Loucy (cell line): ENCODE data around the gene DSCAML1.

Experiments used
- H2AFZ ChIP-seq: fragments of 200-600 bp; sonication (generic); 2 replicates; pipeline ENCODE4 v1.6.0; 2016; ENCODE audit warnings: antibody characterized with exemption, mild to moderate bottlenecking, low read length, moderate library complexity
- H3F3A ChIP-seq: fragments of 200-600 bp; 2 replicates; pipeline ENCODE4 v1.6.0; 2016; ENCODE audit warnings: antibody characterized with exemption, low read depth, mild to moderate bottlenecking
- H3K27me3 ChIP-seq: fragments of 200-600 bp; sonication (generic); 2 replicates; pipeline ENCODE4 v1.6.1; 2014; ENCODE audit warnings: low read length, mild to moderate bottlenecking; ENCODE audit not compliant: insufficient read depth, poor library complexity, severe bottlenecking
- H3K36me3 ChIP-seq: fragments of 200-600 bp; sonication (generic); 2 replicates; pipeline ENCODE4 v1.6.1; 2016; ENCODE audit warnings: low read length; ENCODE audit not compliant: insufficient read depth
- H3K4me1 ChIP-seq: fragments of 200-600 bp; sonication (generic); 2 replicates; pipeline ENCODE4 v1.5.1; 2014; ENCODE audit warnings: low read length, mild to moderate bottlenecking; ENCODE audit not compliant: insufficient read depth, poor library complexity, severe bottlenecking
- H3K4me2 ChIP-seq: fragments of 200-600 bp; sonication (generic); 2 replicates; pipeline ENCODE4 v1.6.0; 2014; ENCODE audit warnings: antibody characterized with exemption, low read length, low read depth, mild to moderate bottlenecking; ENCODE audit not compliant: poor library complexity, severe bottlenecking
- H3K4me3 ChIP-seq: fragments of 200-600 bp; sonication (generic); 2 replicates; pipeline ENCODE4 v1.5.1; 2014; ENCODE audit warnings: low read length, mild to moderate bottlenecking, mixed read lengths; ENCODE audit not compliant: poor library complexity, severe bottlenecking
- H3K79me2 ChIP-seq: fragments of 200-600 bp; sonication (generic); 2 replicates; pipeline ENCODE4 v1.6.1; 2014; ENCODE audit warnings: low read length; ENCODE audit not compliant: insufficient read depth
- H3K9ac ChIP-seq: fragments of 200-600 bp; sonication (generic); 2 replicates; pipeline ENCODE4 v1.6.0; 2014; ENCODE audit warnings: mild to moderate bottlenecking, low read depth, low read length, moderate library complexity; ENCODE audit not compliant: poor library complexity, severe bottlenecking
- H3K9me2 ChIP-seq: fragments of 200-600 bp; sonication (generic); replicated peaks from 2 replicates; pipeline ENCODE4 v1.6.1; 2016; ENCODE audit warnings: low read depth, low read length, mixed read lengths
- H3K9me3 ChIP-seq: fragments of 200-600 bp; sonication (generic); 2 replicates; pipeline ENCODE4 v1.6.1; 2014; ENCODE audit warnings: mild to moderate bottlenecking, antibody characterized with exemption, low read length, low read depth; ENCODE audit not compliant: insufficient read depth
- H4K20me1 ChIP-seq: fragments of 200-600 bp; sonication (generic); 2 replicates; pipeline ENCODE4 v1.6.0; 2014; ENCODE audit warnings: antibody characterized with exemption, low read length, mild to moderate bottlenecking; ENCODE audit not compliant: insufficient read depth, poor library complexity, severe bottlenecking
- EZH2phosphoT487 ChIP-seq: fragments of 200-600 bp; IDR thresholded peaks from 2 replicates; pipeline ENCODE4 v1.6.1; 2018; ENCODE audit warnings: antibody characterized with exemption, mild to moderate bottlenecking, moderate library complexity, borderline replicate concordance
- TF ChIP-seq, protein P1 (sequence below): fragments of 200-600 bp; sonication (generic); conservative IDR thresholded peaks from 2 replicates; pipeline ENCODE4 v1.5.1; 2014; ENCODE audit warnings: mild to moderate bottlenecking, antibody characterized with exemption, low read length

DSCAML1 gene

DNA sequence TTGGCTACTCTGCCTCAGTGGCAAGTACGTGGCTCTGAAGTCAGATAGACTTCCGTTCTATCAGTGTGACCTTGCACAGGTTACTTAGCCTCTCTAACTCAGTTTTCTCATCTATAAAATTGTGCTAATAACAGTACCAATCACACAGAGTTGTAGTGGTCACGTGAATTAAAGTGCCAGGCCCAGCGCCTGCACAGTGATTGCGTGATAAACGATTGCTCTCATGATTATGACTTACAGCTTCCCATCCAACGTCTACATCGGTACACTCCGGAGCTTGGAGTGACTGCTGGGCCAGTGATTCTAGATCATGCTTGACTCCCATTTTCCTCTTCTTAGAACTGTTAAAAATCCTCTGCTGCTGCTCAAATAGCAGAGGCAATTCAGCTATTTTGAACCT is 247.6 kb downstream of the DSCAML1 start:
- H3K4me3 ChIP-seq, result no peak overlapping the region
- H3F3A ChIP-seq, result no peaks in the 10 kb centered on the region
- H3K9ac ChIP-seq, result no peak overlapping the region
- no peaks in the 10 kb centered on the region for H3K9me2 ChIP-seq
- no peaks in the 10 kb centered on the region for H3K4me1 ChIP-seq
- H4K20me1 ChIP-seq, result no peaks in the 10 kb centered on the region
- H3K4me2 ChIP-seq, result no peak overlapping the region
- H2AFZ ChIP-seq, result no peak overlapping the region
- H3K9me3 ChIP-seq, result no peaks in the 10 kb centered on the region
- no peaks in the 10 kb centered on the region for H3K27me3 ChIP-seq
- TF ChIP-seq EZH2phosphoT487, result no peak
- TF ChIP-seq, protein P1, sequence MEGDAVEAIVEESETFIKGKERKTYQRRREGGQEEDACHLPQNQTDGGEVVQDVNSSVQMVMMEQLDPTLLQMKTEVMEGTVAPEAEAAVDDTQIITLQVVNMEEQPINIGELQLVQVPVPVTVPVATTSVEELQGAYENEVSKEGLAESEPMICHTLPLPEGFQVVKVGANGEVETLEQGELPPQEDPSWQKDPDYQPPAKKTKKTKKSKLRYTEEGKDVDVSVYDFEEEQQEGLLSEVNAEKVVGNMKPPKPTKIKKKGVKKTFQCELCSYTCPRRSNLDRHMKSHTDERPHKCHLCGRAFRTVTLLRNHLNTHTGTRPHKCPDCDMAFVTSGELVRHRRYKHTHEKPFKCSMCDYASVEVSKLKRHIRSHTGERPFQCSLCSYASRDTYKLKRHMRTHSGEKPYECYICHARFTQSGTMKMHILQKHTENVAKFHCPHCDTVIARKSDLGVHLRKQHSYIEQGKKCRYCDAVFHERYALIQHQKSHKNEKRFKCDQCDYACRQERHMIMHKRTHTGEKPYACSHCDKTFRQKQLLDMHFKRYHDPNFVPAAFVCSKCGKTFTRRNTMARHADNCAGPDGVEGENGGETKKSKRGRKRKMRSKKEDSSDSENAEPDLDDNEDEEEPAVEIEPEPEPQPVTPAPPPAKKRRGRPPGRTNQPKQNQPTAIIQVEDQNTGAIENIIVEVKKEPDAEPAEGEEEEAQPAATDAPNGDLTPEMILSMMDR, result no peak
- H3K36me3 ChIP-seq, result no peaks in the 10 kb centered on the region
- H3K79me2 ChIP-seq, result no peaks in the 10 kb centered on the region

DNA sequence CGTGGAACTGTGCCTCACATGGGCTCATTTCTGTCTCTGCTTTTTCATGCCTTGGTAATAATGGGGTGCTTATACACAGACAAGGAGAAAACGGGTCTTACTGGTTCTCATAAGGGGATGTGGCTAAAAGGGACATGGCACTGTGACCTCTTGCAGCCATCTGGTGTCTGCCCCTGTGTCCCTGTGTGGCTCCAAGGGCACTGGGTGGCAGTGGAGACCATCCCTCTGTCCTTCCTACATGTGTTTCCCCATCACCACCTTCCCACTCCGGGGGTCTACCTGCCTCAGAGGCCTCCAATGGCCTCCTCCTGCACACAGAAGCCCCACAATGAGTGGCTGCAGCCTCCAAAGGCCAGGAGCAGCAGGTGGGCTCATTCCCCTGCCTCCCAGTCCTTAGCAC is 248.1 kb downstream of the DSCAML1 start:
- Histone ChIP-seq H3F3A (no peaks in the 10 kb centered on the region), H3K79me2 (no peaks in the 10 kb centered on the region), H3K36me3 (no peaks in the 10 kb centered on the region), H3K4me1 (no peaks in the 10 kb centered on the region), H2AFZ (no peak overlapping the region), H3K9me2 (no peaks in the 10 kb centered on the region), H3K4me3 (no peak overlapping the region), H3K27me3 (no peaks in the 10 kb centered on the region), H3K4me2 (no peak overlapping the region), H3K9ac (no peak overlapping the region), H4K20me1 (no peaks in the 10 kb centered on the region), H3K9me3 (no peaks in the 10 kb centered on the region)
- TF ChIP-seq EZH2phosphoT487, result no peak
- TF ChIP-seq, protein P1, result no peak

DNA sequence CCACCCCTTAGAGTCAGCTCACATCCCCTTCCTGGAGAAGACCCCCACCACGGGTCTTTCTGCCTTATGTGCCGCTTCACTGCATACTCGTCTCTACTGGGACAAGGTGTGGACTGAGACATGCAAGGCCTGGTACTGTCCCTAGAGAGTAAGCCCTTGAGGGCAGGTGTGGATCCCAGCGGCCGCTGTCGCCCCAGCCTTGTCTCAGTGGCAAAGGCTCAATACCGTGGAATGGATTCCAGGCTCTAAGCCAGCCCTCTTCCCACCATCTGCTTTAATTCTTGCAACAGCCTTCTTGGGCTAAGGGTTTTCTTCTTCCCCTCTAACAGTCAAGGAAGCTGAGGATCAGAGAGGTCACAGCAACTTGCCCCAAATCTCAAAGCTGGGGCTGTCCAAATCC is 249.1 kb downstream of the DSCAML1 start:
- Histone ChIP-seq H3F3A (no peaks in the 10 kb centered on the region), H3K36me3 (no peaks in the 10 kb centered on the region), H2AFZ (no peak overlapping the region), H3K9me2 (no peaks in the 10 kb centered on the region), H3K4me1 (no peaks in the 10 kb centered on the region), H3K79me2 (no peaks in the 10 kb centered on the region), H4K20me1 (no peaks in the 10 kb centered on the region), H3K4me2 (no peak overlapping the region), H3K27me3 (no peaks in the 10 kb centered on the region), H3K9me3 (no peaks in the 10 kb centered on the region), H3K9ac (no peak overlapping the region), H3K4me3 (no peak overlapping the region)
- TF ChIP-seq, protein P1, result no peak
- no peak for TF ChIP-seq EZH2phosphoT487
